ENCODE data around the gene KDM4C. TPM values are rescaled to one million over a fixed set of nuclear protein-coding genes. Genes with fewer than 3 reads are reported as not detected.

KDM4C gene
- total RNA-seq, 4 donors from 2014 or later, result 32.3 to 41.4 (median 35.3) TPM

GRCh38 chr9:7205806-7206205, 448.0 kb downstream of the KDM4C start:
- DNase-seq (ENCODE audit: low spot score in 2 of 2), result no peak
- H3K4me3 ChIP-seq (ENCODE audit: low read depth, poor library complexity, severe bottlenecking), result no peak overlapping the region
- 86 to 87% methylated on average over 4 of the region's 4 CpGs for WGBS, 2 donors
- TF ChIP-seq CTCF (IDR thresholded peaks at IDR 0.05), result no peak
- no peak for TF ChIP-seq POLR2A (IDR thresholded peaks at IDR 0.05)
- intact Hi-C loops (cut with DNase I; ENCODE audit: low total_unique reads), result no loop called here

- WGBS, 2 donors, result 85% methylated on average over 6 of the region's 6 CpGs
- DNase-seq (ENCODE audit: low spot score in 2 of 2), result no peak
- H3K4me3 ChIP-seq (ENCODE audit: low read depth, poor library complexity, severe bottlenecking), result no peak overlapping the region
- intact Hi-C loops (cut with DNase I; ENCODE audit: low total_unique reads), result no loop called here
- TF ChIP-seq CTCF (IDR thresholded peaks at IDR 0.05), result no peak
- TF ChIP-seq POLR2A (IDR thresholded peaks at IDR 0.05), result no peak
These were observed 448.5 kb downstream of the KDM4C start for GRCh38 chr9:7206221-7206758.

- no peak overlapping the region for H3K4me3 ChIP-seq (ENCODE audit: low read depth, poor library complexity, severe bottlenecking)
- intact Hi-C loops (cut with DNase I; ENCODE audit: low total_unique reads), result no loop called here
- WGBS, 2 donors, result 78 to 91% methylated on average over 15 of the region's 15 CpGs
- TF ChIP-seq POLR2A (IDR thresholded peaks at IDR 0.05) (no peak), CTCF (IDR thresholded peaks at IDR 0.05) (no peak)
- no peak for DNase-seq (ENCODE audit: low spot score in 2 of 2)
These were observed 451.4 kb downstream of the KDM4C start for GRCh38 chr9:7209016-7209715.

GRCh38 chr9:7209990-7210389, 452.2 kb downstream of the KDM4C start:
- H3K4me3 ChIP-seq (ENCODE audit: low read depth, poor library complexity, severe bottlenecking), result no peak overlapping the region
- no peak for DNase-seq (ENCODE audit: low spot score in 2 of 2)
- intact Hi-C loops (cut with DNase I; ENCODE audit: low total_unique reads), result loop anchor here (5.0 kb wide), 1 partner anchor 1737 kb away; no protein-coding TSS in a partner anchor
- WGBS, 2 donors, result 49 to 69% methylated on average over 3 of the region's 3 CpGs
- TF ChIP-seq POLR2A (IDR thresholded peaks at IDR 0.05), result no peak
- no peak for TF ChIP-seq CTCF (IDR thresholded peaks at IDR 0.05)

GRCh38 chr9:7210854-7211637, 453.3 kb downstream of the KDM4C start:
- WGBS, 2 donors, result 64 to 74% methylated on average over 8 of the region's 8 CpGs
- intact Hi-C loops (cut with DNase I; ENCODE audit: low total_unique reads), result loop anchor here (5.0 kb wide), 1 partner anchor 1736 kb away; no protein-coding TSS in a partner anchor
- no peak overlapping the region for H3K4me3 ChIP-seq (ENCODE audit: low read depth, poor library complexity, severe bottlenecking)
- TF ChIP-seq POLR2A (IDR thresholded peaks at IDR 0.05) (no peak), CTCF (IDR thresholded peaks at IDR 0.05) (no peak)
- DNase-seq (ENCODE audit: low spot score in 2 of 2), result no peak
